ENCODE measurements around the gene JKAMP.
"Not testable (repeated sequence)": the region's sequence is repeated elsewhere in the genome, so short reads cannot be mapped to it uniquely, and the experiment has no call there.

Gene JKAMP, protein sequence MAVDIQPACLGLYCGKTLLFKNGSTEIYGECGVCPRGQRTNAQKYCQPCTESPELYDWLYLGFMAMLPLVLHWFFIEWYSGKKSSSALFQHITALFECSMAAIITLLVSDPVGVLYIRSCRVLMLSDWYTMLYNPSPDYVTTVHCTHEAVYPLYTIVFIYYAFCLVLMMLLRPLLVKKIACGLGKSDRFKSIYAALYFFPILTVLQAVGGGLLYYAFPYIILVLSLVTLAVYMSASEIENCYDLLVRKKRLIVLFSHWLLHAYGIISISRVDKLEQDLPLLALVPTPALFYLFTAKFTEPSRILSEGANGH

DNA sequence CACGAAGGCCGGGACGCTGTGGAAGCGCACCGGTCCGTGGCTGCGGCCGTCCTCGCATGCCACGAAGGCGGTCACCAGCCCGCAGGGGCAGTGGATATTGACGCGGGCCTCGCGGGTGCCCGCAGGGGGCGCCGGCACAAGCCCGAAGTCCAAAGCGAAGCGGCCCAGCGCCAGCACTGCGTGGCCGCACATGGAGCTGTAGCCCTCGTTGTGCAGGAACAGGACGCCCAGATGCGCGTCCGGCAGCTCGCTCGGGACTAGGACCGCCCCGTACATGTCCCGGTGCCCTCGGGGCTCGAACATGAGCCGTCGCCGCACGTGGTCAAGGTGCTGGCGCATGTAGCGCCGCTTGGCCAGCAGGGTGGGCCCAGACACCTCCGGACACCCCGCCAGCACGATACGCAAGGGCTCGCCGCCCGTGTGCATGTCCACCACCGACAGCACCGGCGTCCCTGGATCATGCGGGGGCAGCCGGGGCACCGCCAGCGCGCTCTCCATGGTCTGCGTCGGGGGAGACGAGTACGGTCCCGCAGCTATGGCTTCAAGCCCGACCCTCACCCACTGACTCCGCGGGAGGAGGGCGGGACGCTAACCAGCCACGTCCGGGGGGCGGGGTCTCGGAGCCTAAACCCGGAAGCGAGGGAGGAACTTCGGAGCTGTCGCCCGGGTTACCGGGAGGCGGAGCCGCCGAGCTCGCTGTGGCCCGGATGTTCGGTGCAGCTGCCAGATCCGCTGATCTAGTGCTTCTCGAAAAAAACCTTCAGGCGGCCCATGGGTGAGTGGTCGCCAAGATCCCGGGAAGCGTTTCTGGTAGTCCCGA is at the start of gene JKAMP, which contains the start of gene L3HYPDH:
TSS of gene JKAMP (plus strand) at position 699 of the 820 bp plus-strand sequence. CDS start at position 772, 73 bp downstream.
TSS of gene L3HYPDH (minus strand) at position 590 of the 820 bp plus-strand sequence. CDS start at position 498, 92 bp downstream.
- peak; percentile 95 for DNase-seq (ENCODE audit: low spot score)

DNA sequence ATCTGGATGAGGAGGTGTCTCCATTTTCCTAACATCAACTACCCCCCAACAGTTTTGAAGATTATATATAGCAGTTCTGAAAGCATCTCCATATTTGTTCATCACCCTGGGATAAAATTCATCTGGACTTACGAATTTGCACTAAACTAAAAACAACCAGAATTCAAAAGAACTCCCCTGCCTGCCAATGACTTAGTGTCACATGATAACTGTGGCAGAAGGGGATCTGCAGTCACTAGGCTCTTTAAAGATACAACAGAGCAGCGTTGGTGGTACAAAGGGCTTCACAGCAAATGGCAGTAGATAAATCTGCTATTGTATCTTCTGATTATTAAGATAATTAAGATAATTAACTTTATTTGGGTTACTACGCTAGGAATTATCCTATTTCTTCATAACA is 49.2 kb upstream of the JKAMP start:
- no peak for DNase-seq (ENCODE audit: low spot score)

DNA sequence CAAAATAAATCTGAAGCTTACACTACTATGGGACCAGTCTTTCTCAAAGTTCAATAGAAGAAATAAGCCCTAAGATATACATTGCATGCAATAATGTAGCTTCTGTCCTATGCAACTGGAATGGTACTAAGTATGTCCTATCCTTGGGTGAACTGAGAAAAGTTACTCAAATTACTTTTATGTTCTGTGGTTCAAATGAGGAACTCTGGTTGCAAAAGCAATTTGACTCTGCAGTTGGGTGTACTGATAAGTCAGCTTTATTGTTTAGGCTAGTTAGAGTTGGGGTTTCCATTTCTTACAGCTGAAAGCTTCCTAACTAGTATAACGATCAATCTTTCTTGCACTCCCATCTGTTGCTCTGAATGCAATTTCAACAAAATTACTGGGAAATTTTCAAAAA is 48.3 kb upstream of the JKAMP start:
- DNase-seq (ENCODE audit: low spot score): no peak

DNA sequence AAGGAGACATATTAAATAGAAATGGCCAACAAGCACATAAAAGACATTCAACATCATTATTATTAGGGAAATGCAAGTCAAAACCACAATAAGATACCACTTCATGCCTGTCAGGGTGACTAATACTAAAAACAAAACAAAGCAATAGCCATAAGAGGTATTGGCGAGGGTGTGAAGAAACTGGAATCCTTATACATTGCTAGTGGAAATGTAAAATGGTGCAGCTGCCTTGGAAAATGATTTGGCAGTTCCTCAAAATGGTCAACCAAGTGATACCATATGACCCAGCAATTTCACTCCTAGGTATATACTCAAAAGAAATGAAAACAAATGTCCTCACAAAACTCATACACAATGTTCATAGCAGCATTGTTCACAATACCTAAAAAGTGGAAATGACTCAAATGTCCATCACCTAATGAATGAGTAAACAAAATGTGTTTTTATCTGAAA is 46.1 kb upstream of the JKAMP start:
- DNase-seq (ENCODE audit: low spot score): no peak

DNA sequence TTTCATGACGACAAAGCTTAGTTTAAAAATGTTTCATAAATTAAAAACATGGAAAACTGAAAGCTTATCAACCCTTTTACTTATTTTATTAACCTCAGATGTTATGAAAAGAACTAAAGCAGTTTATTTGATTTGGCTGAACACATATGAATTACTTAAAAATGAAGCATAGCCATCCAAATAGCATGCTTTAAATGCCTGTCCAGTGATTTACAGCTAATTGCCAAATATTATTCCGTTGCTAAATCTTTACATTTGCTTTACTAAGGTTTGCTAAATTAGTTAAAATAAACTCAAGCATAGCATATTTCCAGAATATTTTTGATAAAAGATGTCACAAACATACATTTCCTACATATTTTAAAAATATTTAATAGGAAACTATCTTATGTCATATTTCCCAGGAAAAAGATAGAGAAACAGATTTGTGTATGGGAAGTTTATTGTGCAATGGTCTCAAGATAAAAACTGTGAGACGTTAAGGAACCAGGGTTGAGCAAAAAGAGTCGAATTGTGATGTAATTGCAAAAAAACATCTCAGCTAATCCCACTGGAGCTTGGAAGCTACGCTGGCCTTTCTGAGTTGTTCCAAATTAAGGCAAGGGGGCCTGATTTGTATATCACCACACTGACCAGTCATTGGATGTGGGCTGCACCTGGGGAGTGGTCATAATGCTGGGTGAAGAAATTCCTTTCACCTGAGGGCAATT is 44.9 kb upstream of the JKAMP start:
- DNase-seq (ENCODE audit: low spot score): no peak

DNA sequence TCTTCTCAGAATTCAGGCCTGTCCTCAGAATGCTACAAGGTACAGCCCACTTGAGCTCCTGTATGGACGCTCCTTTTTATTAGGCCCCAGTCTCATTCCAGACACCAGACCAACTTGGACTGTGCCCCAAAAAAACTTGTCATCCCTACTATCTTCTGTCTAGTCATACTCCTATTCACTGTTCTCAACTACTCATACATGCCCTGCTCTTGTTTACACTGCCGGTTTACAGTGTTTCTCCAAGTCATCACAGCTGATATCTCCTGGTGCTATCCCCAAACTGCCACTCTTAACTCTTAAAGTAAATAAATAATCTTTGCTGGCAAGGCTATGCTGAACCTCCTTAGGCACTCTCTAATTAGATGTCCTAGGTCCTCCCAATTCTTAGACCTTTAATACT is 35.6 kb upstream of the JKAMP start:
- not testable (repeated sequence) for DNase-seq (ENCODE audit: low spot score)

DNA sequence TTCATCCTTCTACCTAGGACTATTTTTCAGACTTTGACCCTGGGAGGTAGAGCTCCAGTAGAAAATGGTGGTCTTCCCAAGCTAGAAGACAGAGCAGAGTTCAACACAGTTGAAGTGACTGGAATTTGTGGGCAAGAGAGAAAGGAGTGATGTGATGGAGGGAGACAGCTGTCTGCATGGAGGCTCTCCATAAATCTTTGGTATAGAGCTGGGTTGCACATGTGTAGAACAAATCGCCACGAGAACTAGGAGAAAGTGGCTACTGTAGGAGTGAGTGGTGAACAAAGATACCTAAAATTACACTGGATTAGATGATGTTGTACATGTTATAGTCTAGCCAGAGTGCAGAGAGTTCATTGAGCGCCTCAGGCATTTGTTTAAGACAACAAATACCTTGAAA is 33.6 kb upstream of the JKAMP start:
- DNase-seq (ENCODE audit: low spot score): no peak

DNA sequence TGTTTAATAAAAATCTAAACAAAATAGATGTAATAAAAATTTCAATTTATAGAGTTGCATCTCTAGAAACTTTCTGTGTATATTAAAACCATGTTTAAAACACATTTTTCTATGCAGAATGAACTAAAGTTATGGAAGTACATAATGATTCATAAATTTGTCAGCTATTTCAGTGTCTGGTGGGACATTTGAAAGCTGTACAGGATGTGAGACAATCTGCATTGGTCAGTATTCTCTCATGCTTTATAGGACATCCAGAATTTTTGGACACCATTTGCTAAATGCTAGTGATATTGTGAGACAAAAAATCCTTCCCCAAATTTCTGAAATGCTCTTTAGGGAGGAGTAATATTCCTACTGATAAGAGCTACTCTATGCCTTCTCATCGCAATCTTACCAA is 32.5 kb upstream of the JKAMP start:
- no peak for DNase-seq (ENCODE audit: low spot score)

DNA sequence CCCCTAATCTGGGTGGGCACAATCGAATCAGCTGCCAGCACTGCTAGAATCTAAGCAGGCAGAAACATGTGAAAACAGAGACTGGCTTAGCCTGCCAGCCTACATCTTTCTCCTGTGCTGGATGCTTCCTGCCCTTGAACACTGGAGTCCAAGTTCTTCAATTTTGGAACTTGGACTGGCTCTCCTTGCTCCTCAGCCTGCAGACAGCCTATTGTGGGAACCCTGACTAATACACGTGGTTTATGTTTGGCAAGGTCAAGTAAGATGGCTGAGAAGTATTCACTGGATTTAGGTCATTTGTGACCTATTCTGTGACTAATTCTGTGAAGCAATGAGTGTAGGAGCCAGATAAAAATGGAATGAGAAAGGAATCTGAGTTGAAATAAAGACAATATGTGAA is 30.2 kb upstream of the JKAMP start:
- DNase-seq (ENCODE audit: low spot score): no peak

DNA sequence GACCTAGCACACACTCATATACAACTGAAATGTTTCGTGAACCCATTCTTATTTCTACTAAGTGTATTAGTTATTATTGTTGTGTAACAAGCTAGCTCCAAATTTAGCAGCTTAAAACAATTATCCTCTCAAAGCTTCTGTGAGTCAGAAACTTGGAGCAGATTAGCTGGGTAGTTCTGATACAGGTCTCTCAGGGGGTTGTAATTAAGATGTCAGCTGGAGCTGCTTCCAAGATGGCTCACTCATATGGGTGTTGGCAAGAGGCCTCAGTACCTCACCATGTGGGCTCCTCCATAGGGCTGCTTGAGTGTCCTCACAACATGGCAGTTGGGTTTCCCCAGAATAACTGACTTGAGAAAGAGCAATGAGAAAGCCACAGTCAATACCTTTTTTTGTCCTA is 28.9 kb upstream of the JKAMP start:
- DNase-seq (ENCODE audit: low spot score): no peak

DNA sequence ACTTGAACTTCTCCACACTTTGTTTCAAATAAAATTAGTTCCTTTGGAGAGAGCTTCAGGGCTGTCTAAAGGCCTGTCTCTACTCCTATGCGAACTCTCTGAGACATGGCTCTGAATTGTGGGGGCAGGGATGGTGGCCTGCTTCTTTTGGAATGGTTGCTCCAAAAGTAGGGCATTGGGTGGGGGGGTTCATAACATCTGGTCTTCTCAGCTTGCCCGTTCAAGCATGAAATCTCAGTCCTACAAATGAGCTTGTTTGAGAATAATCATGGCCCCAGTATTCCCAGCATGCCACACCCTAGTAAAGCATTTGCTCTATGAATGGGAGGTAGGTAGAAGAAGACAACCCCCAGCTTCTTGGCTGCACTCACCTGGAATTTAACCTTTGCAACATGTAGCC is 25.8 kb upstream of the JKAMP start:
- DNase-seq (ENCODE audit: low spot score): no peak

DNA sequence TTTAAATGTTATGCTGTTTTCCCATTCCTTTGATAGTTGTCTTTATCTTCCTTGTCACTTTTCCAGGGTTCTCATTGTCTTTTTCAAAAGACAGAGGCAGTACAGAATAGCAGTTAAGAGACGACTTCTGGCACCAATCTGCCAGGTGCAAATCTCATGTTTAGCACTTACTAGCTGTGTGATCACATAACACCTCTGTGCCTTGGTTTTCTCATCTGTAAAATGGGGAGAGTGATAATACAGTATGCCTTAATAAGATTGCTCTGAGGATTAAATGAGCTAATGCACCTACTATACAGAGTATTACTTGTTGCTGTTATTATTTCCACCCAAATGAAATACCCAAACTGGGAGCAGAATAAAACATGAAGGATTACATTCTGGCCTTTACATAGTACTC is 23.9 kb upstream of the JKAMP start:
- no peak for DNase-seq (ENCODE audit: low spot score)

DNA sequence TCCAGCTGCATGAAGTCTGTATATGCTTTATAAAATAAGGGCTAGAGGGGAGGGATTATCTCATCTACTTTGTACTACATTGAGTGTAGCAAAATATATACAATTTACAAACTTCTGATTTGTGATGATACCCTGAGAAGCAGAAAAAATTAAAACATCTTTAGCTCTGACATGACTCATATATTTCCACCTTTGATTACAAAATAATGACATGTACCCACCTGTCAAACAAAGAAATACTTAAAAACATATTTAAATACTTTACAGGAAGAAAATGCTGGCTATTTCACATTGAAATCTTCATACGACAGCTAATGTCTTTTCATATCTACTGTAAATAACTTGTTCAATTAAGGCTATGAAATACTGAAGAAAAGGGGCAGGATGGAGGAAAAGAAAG is 22.4 kb upstream of the JKAMP start:
- no peak for DNase-seq (ENCODE audit: low spot score)

DNA sequence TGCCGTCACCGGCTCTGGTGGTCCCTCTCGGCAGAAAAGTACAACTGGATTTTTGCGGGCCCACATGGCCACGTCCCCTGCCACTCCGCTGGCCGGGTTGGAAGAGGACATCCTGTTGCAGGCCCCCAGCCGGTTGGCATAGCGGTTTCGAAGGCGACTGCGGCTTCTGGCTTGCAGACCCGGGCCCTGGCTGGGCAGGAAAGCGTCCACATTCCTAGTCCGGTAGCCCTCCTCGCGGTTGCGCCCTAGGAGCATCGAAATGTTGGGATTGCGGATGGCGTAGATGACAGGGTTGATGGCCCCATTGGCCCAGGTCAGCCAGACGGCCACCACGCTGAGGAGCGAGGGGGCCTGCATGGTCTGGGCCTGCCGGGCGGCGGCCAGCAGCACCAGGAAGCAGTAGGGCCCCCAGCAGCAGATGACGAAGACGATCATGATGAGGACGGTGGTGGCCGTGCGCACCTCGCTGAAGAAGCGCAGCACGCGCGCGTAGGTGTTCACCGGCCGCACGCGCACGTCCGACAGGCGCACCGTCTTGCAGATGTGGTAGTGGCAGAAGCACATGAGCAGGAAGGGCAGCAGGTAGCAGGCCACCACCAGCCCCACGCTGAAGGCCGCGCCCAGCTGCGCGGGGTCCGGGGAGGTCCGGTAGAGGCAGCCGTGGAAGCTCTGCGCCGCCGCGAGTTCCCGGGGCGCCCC is 20.4 kb upstream of the JKAMP start:
- DNase-seq (ENCODE audit: low spot score): peak; percentile 27

DNA sequence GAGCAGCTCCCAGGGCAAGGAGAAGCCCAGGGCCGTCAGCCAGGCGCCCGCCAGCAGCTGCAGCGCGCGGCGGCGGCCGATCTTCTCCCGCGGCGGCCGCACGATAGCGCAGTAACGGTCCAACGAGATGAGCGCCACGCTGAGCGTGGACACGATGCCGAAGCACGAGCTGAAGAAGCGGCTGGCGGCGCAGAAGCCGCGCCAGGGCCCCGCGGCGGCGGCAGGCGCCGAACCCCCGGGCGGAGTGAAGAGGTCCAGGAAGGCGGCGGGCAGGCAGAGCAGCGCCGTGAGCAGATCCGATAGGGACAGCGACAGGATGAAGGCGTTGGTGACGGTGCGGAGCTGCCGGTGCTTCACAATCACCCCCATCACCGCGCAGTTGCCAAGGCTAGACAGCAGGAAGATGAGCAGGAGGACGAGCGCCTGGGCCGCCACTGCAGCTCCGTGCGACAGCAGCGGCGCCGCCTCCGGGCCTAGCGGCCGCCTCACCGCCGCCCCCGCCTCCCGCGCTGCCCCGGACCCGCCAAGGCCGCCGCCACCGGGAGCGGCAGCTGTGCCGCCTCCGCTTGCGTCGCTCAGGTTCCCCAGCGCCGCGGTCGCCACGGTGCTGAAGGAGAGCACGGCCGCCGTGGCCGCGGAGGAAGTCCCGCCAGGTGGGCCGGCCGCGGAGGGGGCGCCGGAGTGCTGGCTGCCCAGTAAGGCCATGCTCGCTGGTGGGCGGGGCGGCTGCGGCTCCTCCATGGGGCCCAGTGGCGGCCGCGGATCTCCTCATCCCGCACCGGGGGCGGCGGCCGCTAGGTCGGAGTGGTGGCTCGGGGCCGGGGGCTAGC is 19.6 kb upstream of the JKAMP start:
- peak; percentile 60 for DNase-seq (ENCODE audit: low spot score)

DNA sequence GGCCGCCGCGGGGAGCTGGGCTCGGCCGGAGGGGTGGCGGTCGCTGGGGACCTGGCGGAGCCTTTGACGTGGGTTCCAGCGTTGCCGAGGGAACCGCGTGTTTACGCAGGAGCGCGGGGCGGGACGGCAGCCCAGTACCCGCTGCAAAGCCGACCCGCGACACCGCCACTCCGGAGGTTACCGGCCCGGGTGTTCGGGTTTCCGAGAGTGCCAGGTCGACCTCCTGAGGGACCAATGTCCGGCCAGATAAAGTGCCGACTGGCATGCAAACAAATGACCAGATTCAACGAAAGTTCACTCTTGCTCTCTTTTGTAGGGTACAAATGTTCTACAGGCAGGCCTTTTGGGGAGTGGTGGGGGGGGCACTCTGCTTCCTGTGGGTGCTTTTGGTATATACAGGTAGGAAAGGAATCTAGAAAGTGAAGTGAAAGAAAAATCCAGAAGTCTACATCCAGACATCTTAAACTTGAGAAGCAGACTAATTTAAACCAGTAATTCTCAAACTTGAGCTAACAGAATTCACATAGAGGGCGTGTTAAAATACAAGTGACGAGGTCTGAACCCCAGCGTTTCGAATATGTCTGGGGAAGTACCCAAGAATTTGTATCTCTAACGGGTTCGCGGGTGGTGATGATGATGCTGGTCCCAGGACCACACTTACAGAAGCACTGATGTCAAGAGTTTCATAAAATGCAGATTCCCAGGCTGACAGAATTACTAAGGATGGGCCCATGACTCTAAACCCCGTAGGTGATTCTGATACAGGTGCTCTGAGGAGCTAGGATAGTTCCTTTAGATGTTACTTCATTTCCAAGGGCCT is 18.8 kb upstream of the JKAMP start, which contains the start of gene GPR135:
TSS of gene GPR135 (minus strand) at position 65 of the 820 bp plus-strand sequence. CDS start 154 bp downstream, outside the sequence.
- peak; percentile 55 for DNase-seq (ENCODE audit: low spot score)

DNA sequence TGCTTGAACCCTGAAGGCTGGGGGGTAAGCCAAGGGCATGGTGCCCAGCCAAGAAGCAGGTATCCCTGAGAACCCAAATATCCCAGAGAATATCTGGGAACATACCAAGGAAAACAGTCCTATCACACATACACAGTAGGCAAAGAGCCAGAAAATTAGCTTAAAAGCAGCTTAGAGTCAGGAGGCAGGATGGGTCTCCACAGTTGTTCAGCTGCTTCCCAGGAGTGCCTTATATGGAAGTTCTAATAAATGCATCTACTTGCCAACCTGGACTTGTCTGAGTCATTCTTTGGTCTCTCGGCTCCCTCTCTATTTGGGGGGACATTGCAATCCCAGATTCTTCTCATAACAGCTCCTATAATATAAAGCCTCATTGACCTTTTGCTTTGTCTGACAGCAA is 10.1 kb upstream of the JKAMP start:
- DNase-seq (ENCODE audit: low spot score): no peak

DNA sequence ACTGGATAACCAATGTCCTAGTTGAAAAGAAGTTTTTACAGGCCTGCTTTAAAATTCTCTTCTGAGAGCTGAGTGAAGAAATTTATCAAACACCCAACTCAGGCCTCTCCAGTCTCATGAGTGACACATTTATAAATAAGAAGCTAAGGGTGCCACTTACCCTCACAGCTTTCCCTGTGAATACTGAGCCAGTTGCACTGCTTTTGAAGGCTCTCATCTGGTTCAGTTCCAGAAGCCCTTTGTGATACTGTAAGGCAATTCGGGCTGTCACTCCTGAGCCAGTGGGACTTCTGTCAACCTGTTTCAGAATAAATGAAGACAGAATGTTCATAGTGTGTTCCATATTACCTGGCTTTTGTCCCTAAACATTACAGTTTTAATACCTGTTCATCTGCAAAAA is 8.6 kb upstream of the JKAMP start:
- no peak for DNase-seq (ENCODE audit: low spot score)

DNA sequence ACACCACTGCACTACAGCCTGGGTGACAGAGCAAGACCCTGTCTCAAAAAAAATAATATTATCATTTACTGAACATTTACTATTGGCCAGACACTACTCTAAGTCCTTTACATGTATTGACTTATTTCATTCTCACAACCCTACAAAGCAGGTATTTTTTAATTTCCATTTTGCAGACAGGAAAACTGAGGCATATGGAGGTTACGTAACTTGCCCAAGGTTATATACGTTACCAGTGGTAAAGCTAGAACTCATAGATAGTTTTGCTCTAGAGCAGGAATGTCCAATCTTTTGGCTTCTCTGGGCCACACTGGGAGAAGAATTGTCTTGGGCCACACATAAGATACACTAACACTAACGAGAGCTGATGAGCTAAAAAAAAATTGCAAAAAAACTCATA is 5.8 kb upstream of the JKAMP start:
- no peak for DNase-seq (ENCODE audit: low spot score)

DNA sequence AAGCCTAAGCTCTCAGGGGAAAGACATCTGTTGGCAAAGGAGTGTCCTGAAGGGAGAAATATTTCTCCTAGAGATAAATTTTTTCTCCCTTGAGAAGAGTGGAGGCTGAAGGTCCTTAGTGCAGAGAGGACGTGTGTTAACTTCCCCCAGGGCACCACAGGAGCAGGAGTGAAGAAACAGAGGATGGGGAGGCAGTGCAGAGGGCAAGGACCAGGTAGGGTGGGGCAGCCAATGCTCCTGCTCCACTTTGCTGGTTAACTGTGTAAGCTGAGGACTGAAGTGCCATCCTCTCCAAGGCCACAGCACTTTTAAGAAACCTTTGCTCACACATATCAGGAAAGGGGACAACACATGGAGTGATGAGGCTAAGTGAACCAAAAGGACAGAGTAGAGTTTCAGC is 4.2 kb upstream of the JKAMP start:
- DNase-seq (ENCODE audit: low spot score): no peak

Data from HuH-7 (cell line).